Activated CD8-positive, alpha-beta memory T cell treated with anti-CD3 and anti-CD28 coated beads for 36 hours (primary cell): ENCODE measurements around the gene NBPF3. TPM values are rescaled to one million over a fixed set of nuclear protein-coding genes. Genes with fewer than 3 reads are reported as not detected.
"Not testable (repeated sequence)": the region's sequence is repeated elsewhere in the genome, so short reads cannot be mapped to it uniquely, and the experiment has no call there.

Experiments
- CTCF ChIA-PET: fragments of 350-600 bp; sonication (Branson Sonifier 250); formaldehyde crosslinking; loops from one replicate; lab custom pipeline; 2021; ENCODE audit warnings: antibody characterized with exemption; lab: Charles Lee
- POLR2A ChIA-PET: fragments of 350-600 bp; sonication (Branson Sonifier 250); formaldehyde crosslinking; loops from one replicate; lab custom pipeline; 2021; ENCODE audit warnings: antibody characterized with exemption; lab: Charles Lee
- total RNA-seq, 2 experiments: library from RNA; stranded (reverse); gene quantifications; one replicate each; pipeline ENCODE4 v1.2.3, GENCODE V29; 2021

Gene NBPF3, protein sequence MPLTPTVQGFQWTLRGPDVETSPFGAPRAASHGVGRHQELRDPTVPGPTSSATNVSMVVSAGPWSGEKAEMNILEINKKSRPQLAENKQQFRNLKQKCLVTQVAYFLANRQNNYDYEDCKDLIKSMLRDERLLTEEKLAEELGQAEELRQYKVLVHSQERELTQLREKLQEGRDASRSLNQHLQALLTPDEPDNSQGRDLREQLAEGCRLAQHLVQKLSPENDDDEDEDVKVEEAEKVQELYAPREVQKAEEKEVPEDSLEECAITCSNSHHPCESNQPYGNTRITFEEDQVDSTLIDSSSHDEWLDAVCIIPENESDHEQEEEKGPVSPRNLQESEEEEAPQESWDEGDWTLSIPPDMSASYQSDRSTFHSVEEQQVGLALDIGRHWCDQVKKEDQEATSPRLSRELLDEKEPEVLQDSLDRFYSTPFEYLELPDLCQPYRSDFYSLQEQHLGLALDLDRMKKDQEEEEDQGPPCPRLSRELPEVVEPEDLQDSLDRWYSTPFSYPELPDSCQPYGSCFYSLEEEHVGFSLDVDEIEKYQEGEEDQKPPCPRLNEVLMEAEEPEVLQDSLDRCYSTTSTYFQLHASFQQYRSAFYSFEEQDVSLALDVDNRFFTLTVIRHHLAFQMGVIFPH
- total RNA-seq = 1 to 10 TPM; 3.0 to 4.3 TPM

DNA sequence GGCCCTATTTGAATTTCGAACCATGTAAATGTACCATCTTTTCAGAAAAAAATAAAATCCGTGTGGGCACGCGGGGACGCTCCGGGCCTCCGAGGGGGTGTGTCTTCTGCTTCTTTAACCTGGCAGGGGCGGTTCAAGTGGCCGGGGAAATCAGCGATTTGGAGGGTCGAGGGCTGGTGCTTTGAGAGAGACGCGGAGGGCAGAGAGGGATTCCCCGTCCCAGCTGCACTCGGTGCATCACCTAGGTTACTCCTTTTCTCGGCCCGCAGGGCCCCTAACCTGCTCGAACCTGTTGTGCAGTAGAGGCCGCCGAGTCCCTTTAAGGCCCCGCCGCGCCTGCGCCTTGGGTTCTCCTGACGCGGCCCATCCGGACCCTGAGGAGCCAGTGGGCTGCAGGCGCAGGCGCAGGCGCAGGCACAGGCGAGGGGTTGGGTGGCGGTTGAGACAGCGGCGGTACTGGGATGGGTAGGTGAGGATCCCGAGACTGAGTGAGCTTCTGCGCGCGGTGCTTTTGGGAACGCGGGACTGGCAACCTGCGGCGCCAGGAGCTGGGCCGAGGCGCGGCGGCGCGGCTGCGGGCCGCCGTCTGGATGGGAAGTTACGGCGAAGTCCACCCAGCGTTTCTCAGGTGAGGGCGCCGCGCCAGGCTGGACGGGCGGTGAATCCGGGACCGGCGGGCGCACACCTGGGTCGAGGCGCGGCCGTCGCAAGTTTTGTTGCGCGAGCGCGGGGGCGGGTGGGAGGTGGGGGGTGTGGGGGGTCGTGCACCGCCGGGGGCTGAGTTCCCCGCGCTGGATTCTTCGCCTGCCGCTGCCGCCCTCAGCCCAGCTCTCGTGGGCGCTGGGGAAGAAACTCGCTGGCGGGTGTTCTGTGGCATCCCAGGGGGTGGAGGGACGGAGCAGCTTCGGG, at the start of gene NBPF3:
Gene NBPF3, plus strand, starts transcription at position 417 of the 909 bp plus-strand sequence. CDS start 4,950 bp downstream, outside the sequence.
- POLR2A ChIA-PET = interaction anchor here (0.7 kb wide), 1 partner anchor 585 kb away, joined by 3 read pairs; no protein-coding TSS in a partner anchor
- CTCF ChIA-PET = no interaction called here

DNA sequence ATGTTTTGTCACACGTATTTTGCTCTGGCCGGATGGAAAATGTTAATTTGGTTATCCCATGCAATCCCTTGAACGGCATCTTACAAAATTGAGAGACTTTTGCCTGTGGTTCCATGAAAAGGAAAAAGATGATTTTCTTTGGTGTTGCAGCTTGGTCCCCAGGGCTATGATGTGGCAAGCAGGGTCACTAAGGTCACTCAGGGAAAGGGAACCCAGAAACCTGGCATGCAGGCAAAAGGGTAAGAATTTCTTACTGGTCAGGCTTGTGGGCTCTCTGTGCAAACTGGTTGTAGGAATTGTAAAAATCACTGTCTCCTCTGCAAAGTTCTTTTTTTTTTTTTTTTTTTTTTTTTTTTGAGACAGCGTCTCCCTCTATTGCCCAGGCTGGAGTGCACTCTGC, 48.4 kb upstream of the NBPF3 start:
- CTCF ChIA-PET = interaction anchor here (0.7 kb wide), 1 partner anchor 78 kb away, joined by 4 read pairs; no protein-coding TSS in a partner anchor
- POLR2A ChIA-PET = interaction anchor here (0.7 kb wide), 1 partner anchor 143 kb away, joined by 9 read pairs; no protein-coding TSS in a partner anchor

DNA sequence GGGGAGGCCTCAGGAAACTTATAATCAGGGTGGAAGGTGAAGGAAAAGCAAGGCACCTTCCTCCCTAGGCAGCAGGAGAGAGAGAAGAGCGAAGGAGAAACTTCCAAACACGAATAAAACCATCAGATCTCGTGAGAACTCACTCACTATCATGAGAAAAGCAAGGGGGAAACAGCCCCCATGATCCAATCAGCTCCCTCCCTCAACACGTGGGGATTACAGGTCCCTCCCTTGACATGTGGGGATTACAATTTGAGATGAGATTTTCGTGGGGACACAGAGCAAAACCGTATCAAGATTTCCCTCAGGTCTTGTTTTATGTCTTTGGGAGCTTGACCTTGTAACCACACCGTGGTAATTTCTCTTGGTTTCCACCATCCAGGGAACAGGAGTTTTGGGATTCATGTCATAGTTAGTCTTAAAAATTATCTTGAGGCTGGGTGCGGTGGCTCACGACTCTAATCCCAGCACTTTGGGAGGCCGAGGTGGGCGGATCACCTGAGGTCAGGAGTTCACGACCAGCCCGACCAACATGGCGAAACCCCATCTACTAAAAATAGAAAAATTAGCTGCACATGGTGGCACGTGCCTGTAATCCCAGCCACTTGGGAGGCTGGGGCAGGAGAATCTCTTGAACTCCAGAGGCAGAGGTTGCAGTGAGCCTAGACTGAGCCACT, 47.2 kb upstream of the NBPF3 start:
- CTCF ChIA-PET = no interaction called here
- POLR2A ChIA-PET = no interaction called here

DNA sequence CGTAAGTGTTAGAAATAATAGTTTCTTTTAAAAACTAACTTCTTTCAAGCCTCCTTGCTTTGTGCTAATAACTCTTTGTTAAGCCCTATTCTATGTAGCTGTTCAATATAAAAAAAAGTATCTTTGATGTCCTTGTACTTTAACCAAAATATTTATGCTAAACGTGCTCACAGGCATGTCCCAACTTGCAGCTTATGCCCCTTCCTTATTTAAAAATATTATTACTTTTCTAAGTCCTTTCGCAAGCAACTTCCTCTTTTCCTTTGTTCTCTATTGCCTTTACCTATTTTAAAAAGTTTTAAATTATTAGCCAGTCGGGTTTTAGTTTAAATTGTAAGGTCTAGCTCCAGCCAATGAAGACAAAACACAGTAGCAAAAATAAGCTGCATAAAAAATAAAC, 43.4 kb upstream of the NBPF3 start:
- ChIA-PET POLR2A (no interaction called here), CTCF (no interaction called here)

DNA sequence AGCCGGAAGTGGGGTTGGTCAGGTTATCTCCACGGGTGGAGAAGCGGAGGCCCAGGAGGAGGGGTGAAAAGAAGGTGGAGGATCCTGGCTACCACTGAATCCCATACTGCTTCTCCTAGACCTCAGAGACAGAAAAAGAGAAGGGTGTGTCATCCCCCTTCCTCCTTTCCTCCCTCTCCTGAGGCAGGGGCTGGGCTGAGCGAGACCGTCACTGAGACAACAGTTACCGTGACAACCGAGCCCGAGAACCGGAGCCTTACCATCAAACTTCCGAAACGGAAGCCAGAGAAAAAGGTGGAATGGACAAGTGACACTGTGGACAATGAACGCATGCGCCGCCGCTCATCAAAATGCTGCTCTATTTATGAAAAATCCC, 42.1 kb upstream of the NBPF3 start:
- POLR2A ChIA-PET = no interaction called here
- CTCF ChIA-PET = no interaction called here

DNA sequence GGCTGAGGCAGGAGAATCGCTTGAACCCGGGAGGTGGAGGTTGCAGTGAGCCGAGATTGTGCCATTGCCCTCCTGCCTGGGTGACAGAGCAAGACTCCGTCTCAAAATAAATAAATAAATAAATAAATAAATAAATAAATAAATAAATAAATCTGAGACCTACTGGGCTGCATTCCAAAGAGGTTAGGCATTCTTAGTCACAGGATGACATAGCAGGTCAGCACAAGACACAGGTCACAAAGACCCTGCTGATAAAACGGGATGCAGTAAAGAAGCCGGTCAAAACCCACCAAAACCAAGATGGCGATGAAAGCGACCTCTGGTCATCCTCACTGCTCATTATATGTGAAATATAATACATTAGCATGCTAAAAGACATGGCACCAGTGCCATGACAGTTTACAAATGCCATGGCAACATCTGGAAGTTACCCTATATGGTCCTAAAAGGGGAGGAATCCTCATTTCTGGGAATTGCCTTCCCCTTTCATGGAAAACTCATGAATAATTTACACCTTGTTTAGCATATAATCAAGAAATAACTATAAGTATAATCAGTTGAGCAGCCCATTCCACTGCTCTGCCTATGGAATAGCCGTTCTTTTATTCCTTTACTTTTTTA, 38.1 kb upstream of the NBPF3 start:
- POLR2A ChIA-PET, CTCF ChIA-PET: not testable (repeated sequence)

DNA sequence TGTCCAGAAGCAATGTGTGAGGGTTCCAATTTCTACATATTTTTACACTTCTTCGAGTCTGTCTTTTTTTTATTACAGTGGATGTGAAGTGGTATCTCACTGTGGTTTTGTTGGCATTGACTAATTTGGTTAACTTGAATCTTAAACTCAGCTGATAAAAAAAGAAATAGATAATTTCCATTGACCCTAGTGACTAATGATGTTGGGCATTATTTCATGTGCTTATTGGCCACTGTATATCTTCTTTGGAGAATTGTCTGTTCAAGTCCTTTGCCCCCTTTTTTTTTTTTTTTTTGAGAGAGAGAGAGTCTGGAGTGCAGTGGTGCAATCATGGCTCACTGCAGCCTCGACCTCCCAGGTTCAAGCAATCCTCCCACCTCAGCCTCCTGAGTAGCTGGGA, 33.3 kb upstream of the NBPF3 start:
- CTCF ChIA-PET = no interaction called here
- POLR2A ChIA-PET = no interaction called here

DNA sequence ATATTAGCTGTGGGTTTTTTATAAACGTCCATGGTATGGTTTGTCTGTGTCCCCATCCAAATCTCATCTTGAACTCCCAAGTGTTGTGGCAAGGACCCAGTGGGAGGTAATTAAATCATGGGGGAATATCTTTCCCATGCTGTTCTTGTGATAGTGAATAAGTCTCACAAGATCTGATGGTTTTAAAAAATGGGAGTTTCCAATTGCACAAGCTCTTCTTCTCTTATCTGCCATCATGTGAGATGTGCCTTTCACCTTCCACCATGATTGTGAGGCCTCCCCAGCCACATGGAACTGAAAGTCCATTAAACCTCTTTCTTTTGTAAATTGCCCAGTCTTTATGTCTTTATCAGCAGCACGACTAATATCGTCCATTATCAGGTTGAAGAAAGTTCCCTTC, 30.0 kb upstream of the NBPF3 start:
- CTCF ChIA-PET, POLR2A ChIA-PET: not testable (repeated sequence)

DNA sequence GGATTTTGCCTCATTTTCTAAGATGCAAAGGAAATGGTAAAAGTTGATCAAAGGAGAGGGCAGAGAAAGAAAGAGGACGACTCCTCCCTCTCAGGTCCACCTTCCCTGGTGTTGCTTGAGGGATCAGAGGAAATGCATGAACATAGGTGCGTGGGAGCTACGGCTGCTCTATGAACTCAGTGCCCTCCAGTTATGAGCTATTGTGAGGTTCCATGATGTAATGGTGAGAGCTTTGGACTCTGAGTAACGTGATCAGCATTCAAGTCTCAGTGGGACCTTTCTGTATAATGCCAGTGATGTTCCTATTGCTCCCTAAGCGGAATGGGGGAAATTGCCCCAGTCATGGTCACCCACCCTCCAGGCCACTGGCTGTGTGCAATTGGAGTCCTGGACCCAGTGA, 25.9 kb upstream of the NBPF3 start:
- POLR2A ChIA-PET = no interaction called here
- CTCF ChIA-PET = no interaction called here

DNA sequence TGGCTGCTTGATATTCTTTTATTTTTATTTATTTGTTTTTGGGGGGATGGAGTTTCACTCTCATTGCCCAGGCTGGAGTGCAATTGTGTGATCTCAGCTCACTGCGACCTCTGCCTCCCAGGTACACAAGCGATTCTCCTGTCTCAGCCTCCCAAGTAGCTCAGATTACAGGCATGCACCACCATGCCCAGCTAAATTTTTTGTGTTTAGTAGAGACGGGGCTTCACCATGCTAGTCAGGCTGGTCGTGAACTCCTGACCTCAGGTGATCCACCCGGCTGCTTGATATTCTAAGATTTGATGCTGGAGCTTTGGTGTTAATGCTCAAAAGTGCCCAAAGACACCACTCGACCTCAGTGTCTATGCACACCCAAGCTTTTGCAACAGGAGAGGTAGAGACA, 19.6 kb upstream of the NBPF3 start:
- CTCF ChIA-PET, POLR2A ChIA-PET: not testable (repeated sequence)

DNA sequence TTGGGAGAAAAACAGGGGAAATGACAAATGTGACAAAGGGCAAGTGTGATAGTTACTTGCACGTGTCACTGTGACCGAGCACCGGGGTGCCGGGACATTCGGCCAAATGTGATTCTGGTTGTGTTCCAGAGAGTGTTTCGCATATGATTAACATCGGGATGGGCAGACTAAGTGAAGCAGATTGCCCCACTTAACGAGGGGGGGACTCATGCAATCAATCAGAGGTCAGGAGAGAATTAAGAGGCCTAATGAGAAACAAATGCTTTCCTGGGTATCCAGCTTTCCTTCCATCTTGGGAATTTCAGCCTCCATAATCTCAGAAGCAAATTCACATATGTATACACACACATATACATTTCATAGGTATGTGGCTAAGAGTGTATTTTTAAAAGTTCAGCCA, 18.6 kb upstream of the NBPF3 start:
- POLR2A ChIA-PET, CTCF ChIA-PET: not testable (repeated sequence)

DNA sequence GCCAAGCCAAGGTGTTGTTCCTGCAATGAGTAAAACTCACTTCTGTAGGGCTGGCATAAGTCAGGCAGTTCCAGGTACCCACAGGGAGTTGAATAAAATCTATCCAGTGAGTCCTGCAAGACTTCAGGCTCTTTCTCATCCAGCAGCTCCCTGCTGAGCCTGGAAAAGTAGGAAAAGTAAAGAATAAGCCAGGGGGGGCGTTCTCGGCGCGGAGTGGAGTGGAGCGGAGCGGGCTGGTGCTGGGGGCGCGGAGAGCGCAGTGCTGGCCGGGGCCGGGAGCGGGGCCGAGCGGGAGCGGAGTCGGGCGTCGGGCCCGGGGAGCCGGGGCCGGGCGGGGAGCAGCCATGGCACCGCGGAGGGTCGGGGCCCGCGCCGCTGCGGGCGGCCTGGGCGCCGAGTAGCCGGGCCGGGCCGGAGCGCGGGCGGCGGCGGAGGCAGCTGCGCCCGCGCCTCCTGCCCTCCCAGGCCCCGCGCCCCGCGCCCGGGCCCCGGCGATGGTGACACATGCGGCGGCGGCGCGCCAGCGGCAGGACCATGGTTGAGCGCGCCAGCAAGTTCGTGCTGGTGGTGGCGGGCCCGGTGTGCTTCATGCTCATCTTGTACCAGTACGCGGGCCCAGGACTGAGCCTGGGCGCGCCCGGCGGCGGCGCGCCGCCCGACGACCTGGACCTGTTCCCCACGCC, 12.0 kb upstream of the NBPF3 start:
- POLR2A ChIA-PET, CTCF ChIA-PET: not testable (repeated sequence)

DNA sequence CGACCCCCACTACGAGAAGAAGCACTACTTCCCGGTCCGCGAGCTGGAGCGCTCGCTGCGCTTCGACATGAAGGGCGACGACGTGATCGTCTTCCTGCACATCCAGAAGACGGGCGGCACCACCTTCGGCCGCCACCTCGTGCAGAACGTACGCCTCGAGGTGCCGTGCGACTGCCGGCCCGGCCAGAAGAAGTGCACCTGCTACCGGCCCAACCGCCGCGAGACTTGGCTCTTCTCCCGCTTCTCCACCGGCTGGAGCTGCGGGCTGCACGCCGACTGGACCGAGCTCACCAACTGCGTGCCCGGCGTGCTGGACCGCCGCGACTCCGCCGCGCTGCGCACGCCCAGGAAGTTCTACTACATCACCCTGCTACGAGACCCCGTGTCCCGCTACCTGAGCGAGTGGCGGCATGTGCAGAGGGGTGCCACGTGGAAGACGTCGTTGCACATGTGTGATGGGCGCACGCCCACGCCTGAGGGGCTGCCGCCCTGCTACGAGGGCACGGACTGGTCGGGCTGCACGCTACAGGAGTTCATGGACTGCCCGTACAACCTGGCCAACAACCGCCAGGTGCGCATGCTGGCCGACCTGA, 11.4 kb upstream of the NBPF3 start:
- CTCF ChIA-PET, POLR2A ChIA-PET: not testable (repeated sequence)

DNA sequence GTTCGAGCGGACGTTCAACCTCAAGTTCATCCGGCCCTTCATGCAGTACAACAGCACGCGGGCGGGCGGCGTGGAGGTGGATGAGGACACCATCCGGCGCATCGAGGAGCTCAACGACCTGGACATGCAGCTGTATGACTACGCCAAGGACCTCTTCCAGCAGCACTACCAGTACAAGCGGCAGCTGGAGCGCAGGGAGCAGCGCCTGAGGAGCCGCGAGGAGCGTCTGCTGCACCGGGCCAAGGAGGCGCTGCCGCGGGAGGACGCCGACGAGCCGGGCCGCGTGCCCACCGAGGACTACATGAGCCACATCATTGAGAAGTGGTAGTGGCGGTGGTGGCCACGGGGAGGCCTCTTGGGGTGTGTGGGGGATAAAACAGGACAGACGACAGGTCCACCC, 10.7 kb upstream of the NBPF3 start:
- POLR2A ChIA-PET, CTCF ChIA-PET: not testable (repeated sequence)

DNA sequence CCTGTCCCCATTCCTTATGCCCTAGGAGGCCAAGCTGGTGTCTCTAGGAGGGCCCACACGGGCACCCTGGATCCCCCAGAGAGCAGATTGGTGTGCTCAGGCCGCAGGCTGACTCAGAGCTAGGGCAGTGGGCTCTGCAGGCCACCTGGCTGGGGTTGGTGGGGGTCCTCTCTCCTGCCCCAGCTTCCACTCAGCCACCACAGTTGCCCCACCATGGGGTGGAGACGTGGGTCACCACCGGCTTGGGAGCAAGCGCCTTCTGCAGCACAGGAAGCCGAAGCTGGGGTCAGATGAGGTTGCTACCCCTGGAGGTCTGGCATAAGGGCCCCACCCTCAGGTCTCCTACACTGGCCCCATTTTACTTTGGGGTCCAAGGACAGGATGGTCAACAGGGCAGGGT, 9.1 kb upstream of the NBPF3 start:
- POLR2A ChIA-PET, CTCF ChIA-PET: not testable (repeated sequence)

DNA sequence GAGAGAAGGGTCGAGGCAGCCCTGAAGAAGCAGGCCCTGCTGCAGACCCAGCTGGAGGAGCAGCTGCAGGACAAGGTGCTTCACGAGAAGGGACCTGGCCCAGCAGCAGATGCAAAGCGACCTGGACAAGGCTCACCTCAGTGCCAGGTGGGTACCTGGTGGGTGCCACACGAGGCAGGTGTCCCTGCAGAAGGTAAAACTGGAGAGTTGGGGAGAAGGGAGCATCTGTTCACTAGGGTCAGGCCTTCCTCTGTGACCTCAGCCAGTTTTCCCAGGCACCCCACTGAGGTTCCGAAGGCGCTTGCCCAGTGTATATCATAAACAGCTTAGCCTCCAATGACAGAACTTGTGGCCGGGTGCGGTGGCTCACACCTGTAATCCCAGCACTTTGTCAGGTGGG, 5.5 kb upstream of the NBPF3 start:
- ChIA-PET POLR2A (no interaction called here), CTCF (no interaction called here)

DNA sequence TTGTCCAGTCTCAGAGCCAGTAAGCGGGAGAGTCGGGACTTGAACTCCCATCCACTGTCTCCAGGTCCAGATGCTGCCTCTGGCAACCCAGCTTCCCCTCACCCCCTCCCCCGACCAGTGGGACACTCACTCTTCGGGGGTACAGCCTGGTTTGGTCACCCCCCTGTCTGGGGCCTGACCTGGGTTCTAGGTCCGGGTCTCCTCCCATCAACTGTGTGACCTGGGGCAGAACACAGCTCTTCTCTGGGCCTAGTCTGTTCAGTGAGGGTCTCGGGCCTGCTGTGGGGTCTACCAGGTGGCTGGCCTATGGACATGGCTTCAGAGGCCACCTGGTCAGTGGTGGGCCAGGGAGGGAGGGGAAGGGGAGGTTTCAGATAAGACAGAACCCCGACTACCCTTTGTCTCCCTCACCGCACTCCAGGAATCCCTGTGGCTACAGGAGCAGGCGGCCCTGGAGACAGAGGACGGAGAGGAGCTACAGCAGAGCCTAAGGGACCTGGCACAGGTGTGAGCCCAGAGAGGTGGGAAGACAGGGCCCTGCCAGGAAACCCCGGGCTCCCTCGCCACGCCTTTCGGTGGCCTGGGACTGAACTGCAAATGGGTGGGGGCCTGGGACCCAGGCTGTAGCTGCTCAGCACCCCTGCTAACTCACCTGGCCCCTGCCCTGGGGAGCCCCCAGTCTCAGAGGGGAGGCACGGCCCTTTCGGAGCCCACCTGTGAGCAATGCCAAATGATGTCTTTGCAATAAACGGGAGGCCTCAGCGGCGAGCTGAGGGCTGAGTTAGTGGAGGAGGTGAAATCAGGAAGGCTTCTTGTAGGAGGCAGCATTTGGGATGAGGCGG, 4.1 kb upstream of the NBPF3 start:
- POLR2A ChIA-PET = no interaction called here
- CTCF ChIA-PET = no interaction called here
